T-cell (primary cell): ENCODE results near the gene PIGBOS1. TPM values are rescaled to one million over a fixed set of nuclear protein-coding genes. Genes with fewer than 3 reads are reported as not detected.

Experiments used
- ATAC-seq, 4 experiments: fragments of 200-7000 bp in 3 of 4; fragments of 150-1000 bp in 1 of 4; cut with Tn5 transposase; replicated peaks in 1 of 4; 1 replicate in 3 of 4; 2 replicates in 1 of 4; pipeline ENCODE4 v1.10.0; 2021; ENCODE audit warnings: moderate library complexity in 3 of 4, mild to moderate bottlenecking in 2 of 4, moderate number of reproducible peaks in 1 of 4
- CTCF ChIA-PET, 2 donors: fragments of 300-600 bp; sonication (Branson Sonifier 250); formaldehyde crosslinking; loops; one replicate each; lab custom pipeline; 2022; ENCODE audit warnings: antibody characterized with exemption in 2 of 2; lab: Charles Lee
- POLR2A ChIA-PET, 2 donors: fragments of 300-600 bp; sonication (Branson Sonifier 250); formaldehyde crosslinking; loops; one replicate each; lab custom pipeline; 2022; ENCODE audit warnings: antibody characterized with exemption in 2 of 2; lab: Charles Lee
- DNase-seq, 35 experiments: peaks; one replicate each; pipeline versions ENCODE4 v3.0.0 to v3.0.0-alpha.2; 2013 to 2023
- H3K27ac ChIP-seq: one replicate; pipeline ENCODE4 v1.5.1; 2013; ENCODE audit warnings: low read length
- H3K27me3 ChIP-seq, 2 experiments: replicated peaks in 1 of 2; 1 replicate in 1 of 2; 2 replicates in 1 of 2; pipeline versions ENCODE4 v1.6.1 to v1.7.0; 2013; ENCODE audit warnings: low read length in 1 of 2, mixed read lengths in 1 of 2; ENCODE audit not compliant: control insufficient read depth in 2 of 2, insufficient read depth in 2 of 2; ENCODE audit errors: extremely low read depth in 1 of 2
- H3K36me3 ChIP-seq, 2 donors: 1 replicate in 1 of 2; 2 replicates in 1 of 2; pipeline versions ENCODE4 v1.6.1 to v1.7.0; 2013; ENCODE audit warnings: low read length in 1 of 2; ENCODE audit not compliant: control insufficient read depth in 2 of 2, insufficient read depth in 1 of 2; ENCODE audit errors: extremely low read depth in 1 of 2
- H3K4me1 ChIP-seq, 2 experiments: 1 replicate in 1 of 2; 2 replicates in 1 of 2; pipeline versions ENCODE4 v1.6.1 to v1.7.0; 2013; ENCODE audit warnings: low read length in 2 of 2, mixed read lengths in 1 of 2; ENCODE audit not compliant: insufficient read depth in 2 of 2, control insufficient read depth in 1 of 2; ENCODE audit errors: extremely low read depth in 1 of 2
- H3K4me3 ChIP-seq, 2 donors: 1 replicate in 1 of 2; 2 replicates in 1 of 2; pipeline versions ENCODE4 v1.5.1 to v1.7.0; 2013; ENCODE audit warnings: mild to moderate bottlenecking in 2 of 2, low read length in 1 of 2, moderate library complexity in 1 of 2; ENCODE audit not compliant: control insufficient read depth in 1 of 2; ENCODE audit errors: extremely low read depth in 1 of 2
- H3K9me3 ChIP-seq: 2 replicates; pipeline ENCODE4 v1.7.0; 2013
- H3K27ac Mint-ChIP-seq, 2 donors: one replicate each; pipeline ENCODE4 v1.8.0; 2020 to 2021; ENCODE audit warnings: mild to moderate bottlenecking in 2 of 2, mixed read lengths in 2 of 2
- H3K27me3 Mint-ChIP-seq, 2 donors: one replicate each; pipeline ENCODE4 v1.8.0; 2021 to 2022; ENCODE audit warnings: mixed read lengths in 2 of 2
- H3K36me3 Mint-ChIP-seq: one replicate; pipeline ENCODE4 v1.8.0; 2021; ENCODE audit warnings: mixed read lengths
- H3K4me1 Mint-ChIP-seq, 3 donors: one replicate each; pipeline ENCODE4 v1.8.0; 2020 to 2022; ENCODE audit warnings: mixed read lengths in 3 of 3, mild to moderate bottlenecking in 1 of 3
- H3K4me3 Mint-ChIP-seq, 3 donors: one replicate each; pipeline ENCODE4 v1.8.0; 2020 to 2022; ENCODE audit warnings: mild to moderate bottlenecking in 3 of 3, mixed read lengths in 3 of 3, moderate library complexity in 3 of 3
- H3K9me3 Mint-ChIP-seq, 3 donors: one replicate each; pipeline ENCODE4 v1.8.0; 2020 to 2022; ENCODE audit warnings: mixed read lengths in 3 of 3
- WGBS: methylation state at CpG from one replicate; pipeline ENCODE4 v1.1.5; 2013; ENCODE audit warnings: missing lambda C conversion rate; ENCODE audit not compliant: insufficient coverage; 5-methylcytosine and 5-hydroxymethylcytosine counted together
- total RNA-seq, 35 experiments: library from RNA in 6 of 35; stranded (reverse) in 6 of 35; fragments of 120-200 nt in 1 of 35; gene quantifications; one replicate each; pipeline versions ENCODE4 v1.2.1 to v1.2.4 and lab custom pipeline; 2013 to 2026

PIGBOS1 gene
- total RNA-seq, 5 donors from 2014 or later (not counting 1 experiment from before 2014, with no cell fraction given): 10.0 to 24.4 (median 16.7) TPM

DNA sequence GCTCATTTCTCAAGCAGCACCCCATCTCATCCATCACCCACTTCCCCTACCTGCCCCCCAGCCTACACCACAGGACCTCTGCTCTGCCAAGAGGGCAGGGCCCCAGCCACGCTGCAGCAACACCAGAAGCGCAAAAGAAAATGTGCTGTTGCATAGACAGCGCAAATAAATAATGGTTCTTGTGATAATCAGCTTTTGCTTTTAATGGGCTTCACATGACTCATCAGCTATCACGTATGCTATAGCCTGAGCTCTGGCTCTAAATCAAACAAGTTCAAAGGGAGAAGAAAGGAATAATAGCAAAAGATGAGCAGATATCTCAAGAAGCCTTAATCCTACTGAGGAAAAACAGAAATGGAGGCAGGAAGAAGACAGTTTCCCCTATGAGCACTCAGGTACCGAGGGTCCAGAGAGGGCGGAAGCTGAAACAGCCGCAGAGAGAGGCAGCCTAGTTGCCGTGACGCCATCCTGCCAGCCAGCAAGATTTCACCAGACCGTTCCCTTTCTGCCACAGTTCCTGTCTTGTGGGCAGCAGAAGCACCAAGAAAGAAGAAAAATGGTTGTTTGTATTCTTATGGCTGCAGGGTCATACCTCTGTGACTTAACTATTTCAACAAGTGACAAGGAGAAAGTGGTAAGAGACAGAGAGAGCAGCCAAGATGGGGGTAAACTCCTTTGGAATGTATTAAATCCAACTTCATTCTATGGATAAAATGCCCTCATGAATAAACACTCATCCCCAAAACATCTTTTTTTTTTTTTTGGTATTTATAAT lies 51.3 kb downstream of the PIGBOS1 start:
- peak; percentile 91 to 96 (median 95) for ATAC-seq
- H3K4me1 ChIP-seq: peaks cover 14 to 63% of the 10 kb centered on the region in 2 experiments
- Mint-ChIP-seq H3K9me3 (no peaks in the 10 kb centered on the region), H3K27ac (peak overlapping the region; percentile 94 to 98), H3K4me3 (peak overlapping the region; percentile 63 to 74 (median 73)), H3K27me3 (no peaks in the 10 kb centered on the region), H3K36me3 (peaks cover 35% of the 10 kb centered on the region), H3K4me1 (peaks cover 71 to 79% (median 72%) of the 10 kb centered on the region in 3 donors)
- ChIA-PET POLR2A (interaction anchor here (0.5 to 1.7 kb wide), 11 partner anchors 13 to 808 kb away, joined by 3 to 8 read pairs (median 4); partner anchors contain the start of genes PIGB (in 1 of the 2), PIGBOS1 (in 1 of the 2) and RSL24D1 (in 1 of the 2)), CTCF (interaction anchor here (0.6 to 2.4 kb wide), 17 partner anchors 9 to 963 kb away, joined by 3 to 18 read pairs (median 4); partner anchors contain the start of genes PIGB (in 1 of the 2), PIGBOS1 (in 1 of the 2) and RSL24D1 (in 1 of the 2))
- no peaks in the 10 kb centered on the region for H3K27me3 ChIP-seq
- peak overlapping the region; percentile 33 to 35 for H3K4me3 ChIP-seq
- peak; percentile 49 to 87 (median 77) for DNase-seq
- no peaks in the 10 kb centered on the region for H3K9me3 ChIP-seq
- H3K36me3 ChIP-seq: peaks cover 0 to 13% of the 10 kb centered on the region in 2 donors
- WGBS: 0% methylated on average over 4 of the region's 10 CpGs
- peak overlapping the region; percentile 93 for H3K27ac ChIP-seq

Other genes with a start within 250 kb of the PIGBOS1 start
- gene RSL24D1, start 122.2 kb downstream of the PIGBOS1 start, total RNA-seq: 100 to 1,000 TPM in 3 of 5 donors, 10 to 100 TPM in 2; 88.9 to 133 (median 108) TPM
- 10 to 100 TPM; 29.7 to 47.2 (median 35.2) TPM for gene RAB27A, start 29.3 kb downstream of the PIGBOS1 start, total RNA-seq
- 10 to 100 TPM; 16.3 to 28.2 (median 20.1) TPM for gene PIGB, start 99 bp upstream of the PIGBOS1 start, total RNA-seq
- gene CCPG1, start 89.2 kb upstream of the PIGBOS1 start, total RNA-seq: 10 to 100 TPM; 21.3 to 32.5 (median 25.6) TPM
- not detected for gene PIERCE2, start 89.4 kb upstream of the PIGBOS1 start, total RNA-seq
- 1 to 10 TPM in 3 of 5 donors, not detected in 2; 1.5 to 1.7 (median 1.7) TPM for gene DNAAF4, start 189.1 kb upstream of the PIGBOS1 start, total RNA-seq